Measurements from ENCODE around the gene FARP2. TPM values are rescaled to one million over a fixed set of nuclear protein-coding genes. Genes with fewer than 3 reads are reported as not detected.
A peak's percentile ranks its signal among the peaks of the same experiment; 100 is the strongest.

FARP2 gene
- total and polyA plus RNA-seq, 10 of the 15 experiments (the other 5 are each of a cell fraction or from before 2014, with no cell fraction given): 5.5 to 67.5 (median 36.8) TPM

GRCh38 chr2:241469746-241470145 lies 113.7 kb downstream of the FARP2 start:
- ATAC-seq (no peak), FAIRE-seq (peak; percentile 44), DNase-seq (ENCODE audit: low read depth, low spot score) (no peak)
- no peak overlapping the region for H3K9ac ChIP-seq (ENCODE audit: control insufficient read depth, insufficient read depth, low read length)
- no peaks in the 10 kb centered on the region; the same call in 2 of the 3 replicates for H3K9me3 ChIP-seq (replicated peaks; ENCODE audit: control insufficient read depth, insufficient read depth, low read length)
- no peaks in the 10 kb centered on the region; the same call in 1 of the 2 replicates for H4K20me1 ChIP-seq (ENCODE audit: control insufficient read depth, insufficient read depth)
- no peak overlapping the region for H3K4me2 ChIP-seq (ENCODE audit: control insufficient read depth, insufficient read depth)
- H3K4me1 ChIP-seq (ENCODE audit: control insufficient read depth, insufficient read depth, low read length): no peaks in the 10 kb centered on the region
- POLR2A ChIA-PET: no interaction called here
- H3K36me3 ChIP-seq (ENCODE audit: control insufficient read depth in 2 of 2, insufficient read depth in 2 of 2, low read length in 1 of 2): no peaks in the 10 kb centered on the region
- no peak overlapping the region for H3K4me3 ChIP-seq
- intact Hi-C loops (cut with micrococcal nuclease; ENCODE audit: unreplicated experiment): no loop called here
- no peak for TF ChIP-seq TCF7 (IDR thresholded peaks at IDR 0.05; ENCODE audit: borderline replicate concordance)
- no peak for TF ChIP-seq HSF1 (IDR thresholded peaks at IDR 0.05; ENCODE audit: low read depth, low read length)
- TF ChIP-seq GABPA (IDR thresholded peaks at IDR 0.05; ENCODE audit: low read depth): no peak
- no peak for TF ChIP-seq IKZF1 (conservative IDR thresholded peaks at IDR 0.05)
- 92% methylated on average over 2 of the region's 2 CpGs for WGBS (ENCODE audit: insufficient coverage, insufficient replicate concordance, low lambda C conversion rate, missing lambda C conversion rate)
- RAD21 ChIA-PET (ENCODE audit: unreplicated experiment): no interaction called here
- H2AFZ ChIP-seq (ENCODE audit: control insufficient read depth, low read depth, low read length): no peak overlapping the region
- no TSS peak for BruUV-seq (replicated peaks)
- no peaks in the 10 kb centered on the region for H3K79me2 ChIP-seq (ENCODE audit: control insufficient read depth, insufficient read depth, low read length)
- in situ Hi-C loops (cut with MboI): no loop called here
- no peak overlapping the region for H3K27ac ChIP-seq (ENCODE audit: control insufficient read depth, insufficient read depth)
- SMC1A ChIA-PET (ENCODE audit: uncharacterized antibody, unreplicated experiment): no interaction called here
- CTCF ChIA-PET: no interaction called here
- no peaks in the 10 kb centered on the region for H3K27me3 ChIP-seq (replicated peaks in 1 of 2; ENCODE audit: control insufficient read depth in 2 of 2, insufficient read depth in 2 of 2, low read length in 1 of 2)

GRCh38 chr2:241473399-241473798 lies 117.3 kb downstream of the FARP2 start:
- H4K20me1 ChIP-seq (ENCODE audit: control insufficient read depth, insufficient read depth): no peaks in the 10 kb centered on the region
- RAD21 ChIA-PET (ENCODE audit: unreplicated experiment): no interaction called here
- ATAC-seq: no peak
- no peaks in the 10 kb centered on the region for H3K4me1 ChIP-seq (ENCODE audit: control insufficient read depth, insufficient read depth, low read length)
- CTCF ChIA-PET: no interaction called here
- H3K4me3 ChIP-seq: no peak overlapping the region
- TF ChIP-seq IRF4 (IDR thresholded peaks at IDR 0.05; ENCODE audit: low read depth, low read length) (no peak), EZH2 (IDR thresholded peaks at IDR 0.05; ENCODE audit: borderline replicate concordance, control insufficient read depth, low read depth, low read length) (no peak), BRCA1 (IDR thresholded peaks at IDR 0.05; ENCODE audit: low read depth, low read length) (no peak), BHLHE40 (IDR thresholded peaks at IDR 0.05; ENCODE audit: borderline replicate concordance in 1 of 2, low read depth in 2 of 2, low read length in 1 of 2) (no peak)
- H2AFZ ChIP-seq (ENCODE audit: control insufficient read depth, low read depth, low read length): no peak overlapping the region
- H3K36me3 ChIP-seq (ENCODE audit: control insufficient read depth in 2 of 2, insufficient read depth in 2 of 2, low read length in 1 of 2): no peaks in the 10 kb centered on the region
- in situ Hi-C loops (cut with MboI): no loop called here
- 72% methylated on average over 3 of the region's 3 CpGs for WGBS (ENCODE audit: insufficient coverage, insufficient replicate concordance, low lambda C conversion rate, missing lambda C conversion rate)
- no peak overlapping the region for H3K9ac ChIP-seq (ENCODE audit: control insufficient read depth, insufficient read depth, low read length)
- no peaks in the 10 kb centered on the region for H3K79me2 ChIP-seq (ENCODE audit: control insufficient read depth, insufficient read depth, low read length)
- SMC1A ChIA-PET (ENCODE audit: uncharacterized antibody, unreplicated experiment): no interaction called here
- no peak overlapping the region for H3K4me2 ChIP-seq (ENCODE audit: control insufficient read depth, insufficient read depth)
- POLR2A ChIA-PET: no interaction called here
- no peaks in the 10 kb centered on the region; the same call in 2 of the 3 replicates for H3K9me3 ChIP-seq (replicated peaks; ENCODE audit: control insufficient read depth, insufficient read depth, low read length)
- BruUV-seq (replicated peaks): no TSS peak
- DNase-seq (ENCODE audit: low read depth, low spot score): no peak
- intact Hi-C loops (cut with micrococcal nuclease; ENCODE audit: unreplicated experiment): no loop called here
- FAIRE-seq: no peak
- H3K27me3 ChIP-seq (replicated peaks in 1 of 2; ENCODE audit: control insufficient read depth in 2 of 2, insufficient read depth in 2 of 2, low read length in 1 of 2): no peaks in the 10 kb centered on the region
- H3K27ac ChIP-seq (ENCODE audit: control insufficient read depth, insufficient read depth): no peak overlapping the region

Data from GM12878 (cell line).